ENCODE data around the gene SAP130.

SAP130 gene

GRCh38 chr2:128027801-128028667 is at the start of gene SAP130:
Gene SAP130 (minus strand): TSS chr2:128028059. CDS start chr2:128026292, 1,767 bp downstream.
- H3K27ac ChIP-seq = peak within 1 kb of the TSS; percentile 92
- TF ChIP-seq ZFX (IDR thresholded peaks at IDR 0.05) (peak; percentile 41; the same call in 1 of the 2 replicates), CTCF (conservative IDR thresholded peaks at IDR 0.05) (no peak)

- H3K27ac ChIP-seq = no peak overlapping the region
- TF ChIP-seq ZFX (IDR thresholded peaks at IDR 0.05) (no peak), CTCF (conservative IDR thresholded peaks at IDR 0.05) (no peak)
Observed at GRCh38 chr2:128076461-128077106, 48.7 kb upstream of the SAP130 start.

- TF ChIP-seq ZFX (IDR thresholded peaks at IDR 0.05) (no peak), CTCF (conservative IDR thresholded peaks at IDR 0.05) (no peak)
- H3K27ac ChIP-seq = no peak overlapping the region
Observed at GRCh38 chr2:128073278-128073677, 45.4 kb upstream of the SAP130 start.

- TF ChIP-seq CTCF (conservative IDR thresholded peaks at IDR 0.05) (no peak), ZFX (IDR thresholded peaks at IDR 0.05) (no peak)
Observed at GRCh38 chr2:128069769-128070168, 41.9 kb upstream of the SAP130 start.

GRCh38 chr2:128064353-128064752 is 36.5 kb upstream of the SAP130 start:
- no peak overlapping the region for H3K27ac ChIP-seq
- TF ChIP-seq CTCF (conservative IDR thresholded peaks at IDR 0.05) (no peak), ZFX (IDR thresholded peaks at IDR 0.05) (no peak)

More at GRCh38 chr2:128069769-128070168, 41.9 kb upstream of the SAP130 start:
- H3K27ac ChIP-seq = peak overlapping the region; percentile 35

- TF ChIP-seq CTCF (conservative IDR thresholded peaks at IDR 0.05) (no peak), ZFX (IDR thresholded peaks at IDR 0.05) (no peak)
- H3K27ac ChIP-seq = no peak overlapping the region
Observed at GRCh38 chr2:128062571-128062970, 34.7 kb upstream of the SAP130 start.

- H3K27ac ChIP-seq = no peak overlapping the region
- TF ChIP-seq CTCF (conservative IDR thresholded peaks at IDR 0.05) (no peak), ZFX (IDR thresholded peaks at IDR 0.05) (no peak)
Observed at GRCh38 chr2:128058114-128058513, 30.3 kb upstream of the SAP130 start.

Measured in C4-2B (cell line).